Endometrium (tissue), 2 donors: Measurements from ENCODE around the gene POPDC2.
"Not testable (repeated sequence)": the region's sequence is repeated elsewhere in the genome, so short reads cannot be mapped to it uniquely, and the experiment has no call there.

Experiments used
- FAIRE-seq: peaks from 2 replicates; lab custom pipeline; 2012; peaks lifted over from hg19 to GRCh38; lab: Jason Lieb, UNC
- donor health status: control.
- donor health status: control.

Gene POPDC2

GRCh38 chr3:119660474-119661440 is at the start of gene POPDC2:
Gene POPDC2 (minus strand): TSS chr3:119660589. CDS start chr3:119660423, 166 bp downstream.
- FAIRE-seq, result no peak

- no peak for FAIRE-seq
These were observed 43.6 kb upstream of the POPDC2 start for GRCh38 chr3:119703820-119704531.

- no peak for FAIRE-seq
These were observed 42.4 kb upstream of the POPDC2 start, which contains the start of gene CFAP91 for GRCh38 chr3:119702530-119703527. Gene CFAP91 (plus strand): TSS chr3:119703022. CDS start chr3:119703099, 77 bp downstream.

GRCh38 chr3:119700920-119701734 is 40.7 kb upstream of the POPDC2 start:
- FAIRE-seq, result no peak

GRCh38 chr3:119700269-119700919 is 40.0 kb upstream of the POPDC2 start:
- no peak for FAIRE-seq

GRCh38 chr3:119697394-119697793 is 37.0 kb upstream of the POPDC2 start:
- no peak for FAIRE-seq

GRCh38 chr3:119695480-119695879 is 35.1 kb upstream of the POPDC2 start:
- FAIRE-seq, result no peak

- FAIRE-seq, result no peak
These were observed 29.8 kb upstream of the POPDC2 start for GRCh38 chr3:119690043-119690656.

- no peak for FAIRE-seq
These were observed 23.0 kb upstream of the POPDC2 start for GRCh38 chr3:119683421-119683820.

- peak; percentile 18 for FAIRE-seq
These were observed 20.9 kb upstream of the POPDC2 start for GRCh38 chr3:119681279-119681678.

GRCh38 chr3:119679874-119680273 is 19.5 kb upstream of the POPDC2 start:
- no peak for FAIRE-seq

- not testable (repeated sequence) for FAIRE-seq
These were observed 17.8 kb upstream of the POPDC2 start for GRCh38 chr3:119678209-119678608.

GRCh38 chr3:119677641-119677934 is 17.2 kb upstream of the POPDC2 start:
- no peak for FAIRE-seq

GRCh38 chr3:119676771-119677640 is 16.6 kb upstream of the POPDC2 start, which contains the start of gene COX17:
Gene COX17 (minus strand): TSS chr3:119677406. CDS start chr3:119677310, 96 bp downstream.
- FAIRE-seq, result peak; percentile 90

- FAIRE-seq, result no peak
These were observed 15.6 kb upstream of the POPDC2 start for GRCh38 chr3:119676020-119676419.

GRCh38 chr3:119675188-119675874 is 14.9 kb upstream of the POPDC2 start:
- no peak for FAIRE-seq

- no peak for FAIRE-seq
These were observed 13.5 kb upstream of the POPDC2 start for GRCh38 chr3:119673875-119674274.

- FAIRE-seq, result no peak
These were observed 12.4 kb upstream of the POPDC2 start for GRCh38 chr3:119672776-119673175.
